HEK293 (cell line): ENCODE results near the gene TFRC.

Experiments
- CTCF ChIA-PET: fragments of 350-600 bp; formaldehyde crosslinking; extraction: SDS; loops from one replicate; lab custom pipeline; 2021; ENCODE audit warnings: antibody characterized with exemption; lab: Yijun Ruan, JAX
- POLR2A ChIA-PET: fragments of 300-600 bp; formaldehyde crosslinking; extraction: SDS; loops from one replicate; lab custom pipeline; 2020; ENCODE audit warnings: antibody characterized with exemption, inconsistent platforms; lab: Yijun Ruan, JAX
- H3K27ac ChIP-seq: fragments of 200-500 bp; sonication (Bioruptor generic); 2 replicates; pipeline ENCODE4 v1.5.1; 2014; ENCODE audit warnings: low read depth, low read length, control low read depth, inconsistent platforms; ENCODE audit errors: extremely low read depth
- H3K36me3 ChIP-seq, 2 experiments: fragments of 200-500 bp in 1 of 2; sonication (Bioruptor generic) in 1 of 2; 1 replicate in 1 of 2; 2 replicates in 1 of 2; pipeline ENCODE4 v1.5.1; 2014 to 2017; ENCODE audit warnings: inconsistent platforms in 2 of 2, low read length in 2 of 2; ENCODE audit not compliant: control insufficient read depth in 2 of 2, insufficient read depth in 1 of 2
- H3K4me1 ChIP-seq: fragments of 200-500 bp; sonication (Bioruptor generic); 2 replicates; pipeline ENCODE4 v1.5.1; 2014; ENCODE audit warnings: mild to moderate bottlenecking, low read length, inconsistent platforms; ENCODE audit not compliant: control insufficient read depth, insufficient read depth
- H3K4me3 ChIP-seq: 2 replicates; pipeline ENCODE4 v1.5.1; 2011; ENCODE audit warnings: low read depth, mild to moderate bottlenecking, control low read depth, low read length, moderate library complexity
- H3K9me3 ChIP-seq: fragments of 200-500 bp; sonication (Bioruptor generic); 2 replicates; pipeline ENCODE4 v1.5.1; 2014; ENCODE audit warnings: low read depth, low read length, inconsistent platforms; ENCODE audit not compliant: control insufficient read depth, insufficient read depth
- GLIS1 ChIP-seq: fragments of 450-650 bp; formaldehyde crosslinking; IDR thresholded peaks from 2 replicates; pipeline ENCODE4 v1.5.1; 2016; ENCODE audit warnings: missing biosample characterization, missing genetic modification characterization
- IKZF3 ChIP-seq: fragments of 450-650 bp; IDR thresholded peaks from 2 replicates; pipeline ENCODE4 v1.5.0; 2018; ENCODE audit warnings: missing biosample characterization, mild to moderate bottlenecking, missing genetic modification characterization, moderate library complexity
- KLF16 ChIP-seq: fragments of 450-650 bp; formaldehyde crosslinking; IDR thresholded peaks from 2 replicates; pipeline ENCODE4 v1.5.1; 2017; ENCODE audit warnings: missing biosample characterization, missing genetic modification characterization
- MEIS1 ChIP-seq: sonication (generic); formaldehyde crosslinking; IDR thresholded peaks from 2 replicates; pipeline ENCODE4 v1.8.1; 2022; ENCODE audit warnings: missing genetic modification reagents, mild to moderate bottlenecking, borderline replicate concordance
- MYNN ChIP-seq: fragments of 450-650 bp; formaldehyde crosslinking; IDR thresholded peaks from 2 replicates; pipeline ENCODE4 v1.5.1; 2016; ENCODE audit warnings: missing biosample characterization, missing genetic modification characterization, borderline replicate concordance
- TRIM28 ChIP-seq: IDR thresholded peaks from 2 replicates; pipeline ENCODE4 v1.6.1; 2011; ENCODE audit warnings: low read length, control low read depth, borderline replicate concordance
- ZEB2 ChIP-seq: fragments of 450-650 bp; formaldehyde crosslinking; IDR thresholded peaks from 2 replicates; pipeline ENCODE4 v1.5.1; 2016; ENCODE audit warnings: missing biosample characterization, missing genetic modification characterization
- ZNF140 ChIP-seq: fragments of 450-650 bp; formaldehyde crosslinking; IDR thresholded peaks from 2 replicates; pipeline ENCODE4 v1.5.1; 2016; ENCODE audit warnings: missing biosample characterization, missing genetic modification characterization
- ZNF146 ChIP-seq: fragments of 450-650 bp; formaldehyde crosslinking; IDR thresholded peaks from 2 replicates; pipeline ENCODE4 v1.5.1; 2016; ENCODE audit warnings: missing biosample characterization, missing genetic modification characterization
- ZNF202 ChIP-seq: fragments of 450-650 bp; formaldehyde crosslinking; IDR thresholded peaks from 2 replicates; pipeline ENCODE4 v1.5.1; 2016; ENCODE audit warnings: missing biosample characterization, missing genetic modification characterization, borderline replicate concordance
- ZNF211 ChIP-seq: fragments of 450-650 bp; formaldehyde crosslinking; IDR thresholded peaks from 2 replicates; pipeline ENCODE4 v1.5.1; 2016; ENCODE audit warnings: low read depth, missing biosample characterization, missing genetic modification characterization
- ZNF23 ChIP-seq: fragments of 450-650 bp; formaldehyde crosslinking; IDR thresholded peaks from 2 replicates; pipeline ENCODE4 v1.5.1; 2016; ENCODE audit warnings: missing biosample characterization, missing genetic modification characterization, borderline replicate concordance
- ZNF266 ChIP-seq: fragments of 450-650 bp; formaldehyde crosslinking; IDR thresholded peaks from 2 replicates; pipeline ENCODE4 v1.5.1; 2016; ENCODE audit warnings: missing biosample characterization, missing genetic modification characterization, low read depth
- ZNF274 ChIP-seq, 2 experiments: fragments of 200-500 bp in 1 of 2; fragments of 450-650 bp in 1 of 2; sonication (Bioruptor generic) in 1 of 2; formaldehyde crosslinking in 1 of 2; IDR thresholded peaks; 2 replicates each; pipeline versions ENCODE4 v1.5.1 to v1.6.1; 2014 to 2016; ENCODE audit warnings: borderline replicate concordance in 1 of 2, inconsistent platforms in 1 of 2, low read length in 1 of 2, missing biosample characterization in 1 of 2, missing genetic modification characterization in 1 of 2
- ZNF341 ChIP-seq: fragments of 450-650 bp; formaldehyde crosslinking; IDR thresholded peaks from 2 replicates; pipeline ENCODE4; 2016; ENCODE audit warnings: low read depth, missing biosample characterization, missing genetic modification characterization
- ZNF488 ChIP-seq: fragments of 450-650 bp; formaldehyde crosslinking; IDR thresholded peaks from 2 replicates; pipeline ENCODE4 v1.5.1; 2016; ENCODE audit warnings: missing biosample characterization, missing genetic modification characterization
- ZNF518A ChIP-seq: fragments of 450-650 bp; formaldehyde crosslinking; conservative IDR thresholded peaks from 2 replicates; pipeline ENCODE4 v1.5.1; 2016; ENCODE audit warnings: low read depth, missing biosample characterization, missing genetic modification characterization
- ZNF529 ChIP-seq: fragments of 450-650 bp; formaldehyde crosslinking; IDR thresholded peaks from 2 replicates; pipeline ENCODE4 v1.5.1; 2017; ENCODE audit warnings: missing genetic modification characterization, missing biosample characterization; ENCODE audit not compliant: insufficient replicate concordance
- ZNF548 ChIP-seq: fragments of 450-650 bp; formaldehyde crosslinking; IDR thresholded peaks from 2 replicates; pipeline ENCODE4 v1.5.1; 2016; ENCODE audit warnings: missing biosample characterization, missing genetic modification characterization
- ZNF571 ChIP-seq: fragments of 450-650 bp; formaldehyde crosslinking; IDR thresholded peaks from 2 replicates; pipeline ENCODE4 v1.5.0; 2017; ENCODE audit warnings: missing biosample characterization, missing genetic modification characterization
- ZNF585B ChIP-seq: fragments of 450-650 bp; formaldehyde crosslinking; IDR thresholded peaks from 2 replicates; pipeline ENCODE4 v1.5.1; 2016; ENCODE audit warnings: missing biosample characterization, missing genetic modification characterization
- ZNF621 ChIP-seq: fragments of 450-650 bp; formaldehyde crosslinking; IDR thresholded peaks from 2 replicates; pipeline ENCODE4 v1.5.1; 2017; ENCODE audit warnings: missing biosample characterization, missing genetic modification characterization
- ZNF624 ChIP-seq: fragments of 450-650 bp; formaldehyde crosslinking; IDR thresholded peaks from 2 replicates; pipeline ENCODE4 v1.5.1; 2017; ENCODE audit warnings: missing biosample characterization, missing genetic modification characterization
- ZNF639 ChIP-seq: fragments of 450-650 bp; formaldehyde crosslinking; IDR thresholded peaks from 2 replicates; pipeline ENCODE4 v1.5.1; 2016; ENCODE audit warnings: missing biosample characterization, missing genetic modification characterization
- ZNF654 ChIP-seq: fragments of 450-650 bp; formaldehyde crosslinking; IDR thresholded peaks from 2 replicates; pipeline ENCODE4 v1.5.1; 2016; ENCODE audit warnings: low read depth, missing biosample characterization, missing genetic modification characterization
- ZNF76 ChIP-seq: fragments of 450-650 bp; formaldehyde crosslinking; IDR thresholded peaks from 2 replicates; pipeline ENCODE4; 2016; ENCODE audit warnings: low read depth, missing biosample characterization, missing genetic modification characterization, borderline replicate concordance
- ZSCAN16 ChIP-seq: fragments of 450-650 bp; formaldehyde crosslinking; IDR thresholded peaks from 2 replicates; pipeline ENCODE4 v1.5.1; 2016; ENCODE audit warnings: missing biosample characterization, missing genetic modification characterization

The TFRC gene

GRCh38 chr3:196013587-196014487, 68.1 kb downstream of the TFRC start (continued):
- TF ChIP-seq ZNF571: no peak
- TF ChIP-seq ZEB2 (tag by site-specific recombination): no peak
- no peak for TF ChIP-seq TRIM28
- TF ChIP-seq ZNF211 (tag by site-specific recombination): no peak
- TF ChIP-seq ZSCAN16: no peak

GRCh38 chr3:196012941-196013476, 68.9 kb downstream of the TFRC start:
- Histone ChIP-seq H3K27ac (no peak overlapping the region), H3K4me3 (no peak overlapping the region), H3K36me3 (no peaks in the 10 kb centered on the region), H3K4me1 (no peaks in the 10 kb centered on the region), H3K9me3 (no peaks in the 10 kb centered on the region)
- ChIA-PET POLR2A (no interaction called here), CTCF (no interaction called here)
- TF ChIP-seq ZNF76 (no peak), ZNF274 (IDR thresholded peaks at IDR 0.05; ENCODE audit: low read length) (no peak), ZNF274 (tag by site-specific recombination; IDR thresholded peaks at IDR 0.05; ENCODE audit: borderline replicate concordance) (no peak), ZNF639 (tag by site-specific recombination) (no peak), ZNF488 (tag by site-specific recombination) (no peak), ZNF202 (tag by site-specific recombination) (no peak)

- POLR2A ChIA-PET: no interaction called here
- CTCF ChIA-PET: no interaction called here
- no peak overlapping the region for H3K27ac ChIP-seq
- H3K36me3 ChIP-seq: no peaks in the 10 kb centered on the region
- no peaks in the 10 kb centered on the region for H3K4me1 ChIP-seq
- H3K4me3 ChIP-seq: no peak overlapping the region
- no peaks in the 10 kb centered on the region for H3K9me3 ChIP-seq
- TF ChIP-seq IKZF3 (no peak), ZNF654 (tag by site-specific recombination) (no peak), ZNF624 (tag by site-specific recombination) (no peak), ZNF23 (no peak), MEIS1 (no peak), KLF16 (tag by site-specific recombination) (no peak), ZNF341 (tag by site-specific recombination) (no peak), ZNF146 (no peak), GLIS1 (tag by site-specific recombination) (no peak), ZNF548 (tag by site-specific recombination) (no peak), MYNN (no peak), ZNF621 (tag by site-specific recombination) (no peak), ZNF266 (tag by site-specific recombination) (no peak), ZNF518A (no peak), ZNF585B (tag by site-specific recombination) (no peak), ZNF140 (tag by site-specific recombination) (no peak), ZNF529 (tag by site-specific recombination) (no peak)
Observed at GRCh38 chr3:196012481-196012880, 69.4 kb downstream of the TFRC start.
